ENCODE data around the gene RBM25.

Gene RBM25

DNA sequence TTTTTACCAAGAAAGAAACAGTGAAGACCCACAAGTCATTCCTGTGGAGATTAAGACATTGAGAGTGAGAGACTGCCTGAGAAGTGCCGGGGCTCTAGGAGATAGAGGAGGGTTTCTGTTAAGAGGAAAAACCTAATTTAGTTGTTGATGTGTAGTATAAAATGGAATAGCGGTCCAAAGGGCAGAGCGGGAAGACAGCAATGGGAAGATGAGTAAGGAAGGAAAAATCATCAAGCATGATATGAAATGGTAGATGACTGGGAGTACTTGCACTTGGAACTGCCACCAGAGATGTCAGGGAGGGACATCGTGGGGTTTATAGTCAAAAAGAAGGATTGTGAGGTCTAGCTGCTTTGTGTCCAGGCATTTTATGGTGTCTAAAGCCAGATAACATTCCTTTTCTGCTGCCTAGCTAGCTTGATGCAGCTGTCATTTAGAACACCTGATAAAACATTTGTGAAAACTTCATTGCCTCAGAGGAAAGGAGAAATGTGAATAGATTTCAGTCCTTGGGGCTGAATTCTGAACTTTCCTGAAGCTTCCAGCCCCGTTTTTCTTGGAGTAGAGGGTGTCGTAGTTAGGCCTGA, 57.8 kb downstream of the RBM25 start:
- DNase-seq (ENCODE audit: insufficient read length) (no peak), FAIRE-seq (no peak)
- TF ChIP-seq TAF1 (IDR thresholded peaks at IDR 0.05; ENCODE audit: borderline replicate concordance, low read depth, low read length) (no peak), POLR2A (IDR thresholded peaks at IDR 0.05; ENCODE audit: low read depth, low read length) (no peak), POLR2AphosphoS5 (IDR thresholded peaks at IDR 0.05; ENCODE audit: low read depth, low read length) (no peak)

DNA sequence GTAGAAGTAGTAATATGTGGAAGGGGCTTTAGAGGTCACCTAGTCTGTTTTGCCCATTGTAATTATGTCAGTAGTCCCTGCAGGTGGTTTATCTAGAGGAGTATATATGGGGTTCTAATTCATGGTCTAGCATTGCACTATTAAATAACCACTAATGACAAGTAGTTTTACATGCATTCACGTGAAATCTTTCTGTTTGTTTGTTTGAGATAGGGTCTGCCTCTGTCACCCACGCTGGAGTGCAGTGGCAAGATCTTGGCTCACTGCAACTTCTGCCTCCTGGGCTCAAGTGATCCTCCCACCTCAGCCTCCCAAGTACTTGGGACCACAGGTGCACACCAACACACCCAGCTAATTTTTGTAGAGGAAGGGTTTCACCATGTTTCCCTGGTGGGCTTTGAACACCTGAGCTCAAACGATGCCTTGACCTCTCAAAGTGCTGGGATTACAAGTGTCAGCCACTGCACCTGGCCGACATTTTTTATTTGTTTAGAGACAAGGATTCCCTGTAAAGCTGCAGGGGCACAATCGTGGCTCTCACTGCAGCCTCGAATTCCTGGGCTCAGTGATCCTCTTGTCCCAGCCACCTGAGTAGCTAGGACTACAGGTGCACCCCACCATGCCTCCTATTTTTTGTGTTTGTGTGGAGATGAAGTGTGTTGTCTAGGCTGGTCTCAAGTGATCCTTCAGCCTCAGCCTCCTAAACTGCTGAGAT, 66.0 kb downstream of the RBM25 start:
- TF ChIP-seq POLR2AphosphoS5 (IDR thresholded peaks at IDR 0.05; ENCODE audit: low read depth, low read length) = no peak
- TF ChIP-seq POLR2A (IDR thresholded peaks at IDR 0.05; ENCODE audit: low read depth, low read length) = no peak
- no peak for TF ChIP-seq TAF1 (IDR thresholded peaks at IDR 0.05; ENCODE audit: borderline replicate concordance, low read depth, low read length)
- DNase-seq (ENCODE audit: insufficient read length) (no peak), FAIRE-seq (no peak)

DNA sequence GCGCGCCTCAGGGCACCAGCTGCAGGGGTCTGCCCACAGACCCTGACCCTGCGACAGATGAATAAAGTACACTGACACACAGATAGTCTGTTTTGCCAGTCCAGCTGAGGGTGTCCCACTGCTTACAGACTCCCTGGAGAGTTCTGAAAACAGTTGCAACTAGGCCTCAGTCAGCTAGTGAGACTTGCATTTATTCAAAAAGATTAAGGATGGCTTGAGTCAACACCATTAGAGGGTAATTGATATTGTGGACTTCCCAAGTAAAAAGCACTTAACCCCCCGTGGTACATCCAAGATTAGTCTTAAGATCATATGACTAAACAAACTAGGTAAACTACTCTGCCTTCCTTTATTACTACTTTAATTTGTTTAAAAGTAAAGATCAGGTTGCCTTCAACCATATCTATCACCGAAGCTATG, 66.8 kb downstream of the RBM25 start:
- FAIRE-seq (no peak), DNase-seq (ENCODE audit: insufficient read length) (no peak)
- TF ChIP-seq POLR2AphosphoS5 (IDR thresholded peaks at IDR 0.05; ENCODE audit: low read depth, low read length) = no peak
- TF ChIP-seq POLR2A (IDR thresholded peaks at IDR 0.05; ENCODE audit: low read depth, low read length) = no peak
- TF ChIP-seq TAF1 (IDR thresholded peaks at IDR 0.05; ENCODE audit: borderline replicate concordance, low read depth, low read length) = no peak

DNA sequence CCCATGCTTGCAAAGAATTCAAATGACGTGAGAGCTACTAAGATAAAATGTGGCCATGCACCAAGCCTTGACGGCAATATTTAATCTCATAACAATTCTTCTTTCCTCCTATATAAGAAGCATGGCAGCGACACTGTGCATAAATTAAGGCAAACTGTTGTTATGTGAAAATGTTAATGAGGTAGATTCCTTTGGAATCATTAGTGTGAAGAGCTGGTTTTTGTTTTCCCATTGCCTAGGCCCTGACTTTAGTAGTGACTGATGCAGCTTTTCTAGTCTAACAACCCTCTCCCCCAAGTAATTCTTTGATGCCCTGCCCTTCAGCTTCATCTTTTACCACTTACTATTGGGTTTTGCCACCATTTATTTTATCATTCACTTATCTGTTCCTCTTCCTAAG, 67.4 kb downstream of the RBM25 start:
- no peak for FAIRE-seq
- no peak for DNase-seq (ENCODE audit: insufficient read length)
- TF ChIP-seq POLR2AphosphoS5 (IDR thresholded peaks at IDR 0.05; ENCODE audit: low read depth, low read length) (no peak), TAF1 (IDR thresholded peaks at IDR 0.05; ENCODE audit: borderline replicate concordance, low read depth, low read length) (no peak), POLR2A (IDR thresholded peaks at IDR 0.05; ENCODE audit: low read depth, low read length) (no peak)

DNA sequence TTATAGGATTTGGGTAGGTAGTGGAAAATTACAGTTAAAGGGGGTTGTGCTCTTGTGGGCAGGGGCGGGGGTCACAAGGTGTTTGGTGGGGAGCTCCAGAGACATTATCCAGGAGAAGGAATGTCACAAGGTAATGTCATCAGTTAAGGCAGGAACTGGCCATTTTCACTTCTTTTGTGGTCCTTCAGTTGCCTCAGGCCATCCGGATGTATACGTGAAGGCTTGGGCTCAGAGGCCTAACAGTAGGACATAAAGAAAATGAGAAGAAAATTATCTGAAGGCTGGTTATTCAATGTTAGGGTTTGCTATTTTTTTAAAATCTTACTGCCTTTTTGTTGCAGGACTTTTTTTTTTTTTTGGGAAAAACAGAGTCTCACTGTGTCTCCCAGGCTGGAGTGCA, 75.5 kb downstream of the RBM25 start:
- TF ChIP-seq POLR2A (IDR thresholded peaks at IDR 0.05; ENCODE audit: low read depth, low read length) = no peak
- TF ChIP-seq TAF1 (IDR thresholded peaks at IDR 0.05; ENCODE audit: borderline replicate concordance, low read depth, low read length) = no peak
- no peak for TF ChIP-seq POLR2AphosphoS5 (IDR thresholded peaks at IDR 0.05; ENCODE audit: low read depth, low read length)
- DNase-seq (ENCODE audit: insufficient read length) (no peak), FAIRE-seq (no peak)

DNA sequence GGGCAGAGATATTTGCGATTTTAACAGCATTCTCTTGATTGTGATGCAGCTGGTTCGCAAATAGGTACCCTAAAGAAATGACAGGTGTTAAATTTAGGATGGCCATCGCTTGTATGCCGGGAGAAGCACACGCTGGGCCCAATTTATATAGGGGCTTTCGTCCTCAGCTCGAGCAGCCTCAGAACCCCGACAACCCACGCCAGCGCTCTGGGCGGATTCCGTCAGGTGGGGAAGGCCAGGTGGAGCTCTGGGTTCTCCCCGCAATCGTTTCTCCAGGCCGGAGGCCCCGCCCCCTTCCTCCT, 77.7 kb downstream of the RBM25 start:
- TF ChIP-seq POLR2AphosphoS5 (IDR thresholded peaks at IDR 0.05; ENCODE audit: low read depth, low read length) (no peak), TAF1 (IDR thresholded peaks at IDR 0.05; ENCODE audit: borderline replicate concordance, low read depth, low read length) (no peak), POLR2A (IDR thresholded peaks at IDR 0.05; ENCODE audit: low read depth, low read length) (no peak)
- FAIRE-seq (no peak), DNase-seq (ENCODE audit: insufficient read length) (no peak)

DNA sequence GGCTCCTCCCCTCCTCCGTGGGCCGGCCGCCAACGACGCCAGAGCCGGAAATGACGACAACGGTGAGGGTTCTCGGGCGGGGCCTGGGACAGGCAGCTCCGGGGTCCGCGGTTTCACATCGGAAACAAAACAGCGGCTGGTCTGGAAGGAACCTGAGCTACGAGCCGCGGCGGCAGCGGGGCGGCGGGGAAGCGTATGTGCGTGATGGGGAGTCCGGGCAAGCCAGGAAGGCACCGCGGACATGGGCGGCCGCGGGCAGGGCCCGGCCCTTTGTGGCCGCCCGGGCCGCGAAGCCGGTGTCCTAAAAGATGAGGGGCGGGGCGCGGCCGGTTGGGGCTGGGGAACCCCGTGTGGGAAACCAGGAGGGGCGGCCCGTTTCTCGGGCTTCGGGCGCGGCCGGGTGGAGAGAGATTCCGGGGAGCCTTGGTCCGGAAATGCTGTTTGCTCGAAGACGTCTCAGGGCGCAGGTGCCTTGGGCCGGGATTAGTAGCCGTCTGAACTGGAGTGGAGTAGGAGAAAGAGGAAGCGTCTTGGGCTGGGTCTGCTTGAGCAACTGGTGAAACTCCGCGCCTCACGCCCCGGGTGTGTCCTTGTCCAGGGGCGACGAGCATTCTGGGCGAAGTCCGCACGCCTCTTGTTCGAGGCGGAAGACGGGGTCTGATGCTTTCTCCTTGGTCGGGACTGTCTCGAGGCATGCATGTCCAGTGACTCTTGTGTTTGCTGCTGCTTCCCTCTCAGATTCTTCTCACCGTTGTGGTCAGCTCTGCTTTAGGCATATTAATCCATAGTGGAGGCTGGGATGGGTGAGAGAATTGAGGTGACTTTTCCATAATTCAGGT, 78.3 kb downstream of the RBM25 start, which contains the start of gene PSEN1:
PSEN1 (plus strand) TSS at position 121 of the 839 bp plus-strand sequence. CDS start 11,513 bp downstream, outside the sequence.
- DNase-seq (ENCODE audit: insufficient read length) (peak; percentile 96), FAIRE-seq (peak; percentile 95)
- TF ChIP-seq POLR2AphosphoS5 (IDR thresholded peaks at IDR 0.05; ENCODE audit: low read depth, low read length) = peak; percentile 84
- TF ChIP-seq POLR2A (IDR thresholded peaks at IDR 0.05; ENCODE audit: low read depth, low read length) = peak; percentile 87
- peak; percentile 68 for TF ChIP-seq TAF1 (IDR thresholded peaks at IDR 0.05; ENCODE audit: borderline replicate concordance, low read depth, low read length)

DNA sequence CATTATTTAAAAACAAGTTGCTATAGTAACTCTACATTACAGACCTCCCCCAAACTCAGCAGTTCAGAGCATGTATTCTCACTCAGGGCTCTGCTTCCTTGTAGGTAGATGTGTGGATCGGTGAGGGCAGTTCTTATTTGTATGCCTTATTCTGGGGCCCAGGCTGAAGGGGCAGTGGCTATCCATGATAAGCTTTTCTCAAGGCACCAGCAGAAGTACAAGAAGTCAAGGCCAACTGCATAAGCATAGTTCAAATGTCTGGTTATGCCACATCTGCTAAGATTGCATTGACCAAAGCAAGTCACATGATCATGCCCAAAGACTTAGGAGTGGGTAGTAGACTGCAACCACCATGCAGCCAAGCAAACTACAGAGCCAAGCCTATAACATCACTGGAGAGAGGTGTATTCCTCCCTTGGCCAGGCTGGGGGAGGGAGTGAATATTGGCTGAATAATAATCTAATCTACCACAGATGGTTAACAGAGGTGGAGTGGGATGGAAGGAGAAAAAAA, 82.5 kb downstream of the RBM25 start:
- no peak for FAIRE-seq
- TF ChIP-seq POLR2A (IDR thresholded peaks at IDR 0.05; ENCODE audit: low read depth, low read length) (no peak), TAF1 (IDR thresholded peaks at IDR 0.05; ENCODE audit: borderline replicate concordance, low read depth, low read length) (no peak), POLR2AphosphoS5 (IDR thresholded peaks at IDR 0.05; ENCODE audit: low read depth, low read length) (no peak)

DNA sequence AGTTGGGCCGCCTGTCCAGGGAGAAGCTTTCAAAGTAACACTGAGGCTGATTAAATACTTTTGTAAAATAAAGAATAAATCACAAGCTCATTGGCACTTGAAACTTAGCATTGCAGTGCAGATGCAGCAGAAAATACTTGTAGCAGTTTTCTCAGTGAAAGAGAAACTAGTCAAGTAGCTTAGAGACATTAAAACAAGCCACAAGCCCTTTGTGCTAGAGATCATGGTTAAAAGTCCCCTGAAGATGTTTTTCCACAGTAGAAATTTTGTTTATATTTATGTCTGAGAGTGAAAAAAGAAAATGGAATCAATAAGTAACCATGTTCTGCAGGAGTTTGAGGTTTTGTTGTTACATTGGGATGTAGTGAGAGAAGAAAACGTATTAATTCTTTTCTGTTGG, 83.9 kb downstream of the RBM25 start:
- no peak for DNase-seq (ENCODE audit: insufficient read length)
- no peak for TF ChIP-seq TAF1 (IDR thresholded peaks at IDR 0.05; ENCODE audit: borderline replicate concordance, low read depth, low read length)
- no peak for TF ChIP-seq POLR2AphosphoS5 (IDR thresholded peaks at IDR 0.05; ENCODE audit: low read depth, low read length)
- no peak for TF ChIP-seq POLR2A (IDR thresholded peaks at IDR 0.05; ENCODE audit: low read depth, low read length)
- FAIRE-seq = peak; percentile 17

More for the DNA sequence above, 82.5 kb downstream of the RBM25 start:
- no peak for DNase-seq (ENCODE audit: insufficient read length)

DNA sequence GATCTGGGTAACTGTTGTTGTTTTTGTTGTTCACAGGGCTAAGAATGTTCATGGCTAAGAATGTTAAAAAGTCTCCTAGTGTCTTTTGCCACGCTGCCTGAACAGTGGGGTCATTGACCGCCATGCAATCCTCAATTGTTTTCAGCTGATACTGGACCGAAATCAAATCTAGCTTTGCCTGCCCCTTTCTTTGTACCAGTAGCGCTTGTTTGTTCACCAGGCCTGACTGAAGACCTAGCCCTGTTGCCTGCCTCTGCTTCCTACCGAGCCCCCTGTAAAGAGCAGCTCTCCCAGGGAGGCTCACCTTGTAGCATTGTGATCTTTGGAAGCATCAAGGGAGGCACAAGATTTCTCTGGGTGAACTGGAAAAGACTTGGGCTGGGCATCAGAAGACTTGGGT, 84.7 kb downstream of the RBM25 start:
- FAIRE-seq (no peak), DNase-seq (ENCODE audit: insufficient read length) (no peak)
- TF ChIP-seq TAF1 (IDR thresholded peaks at IDR 0.05; ENCODE audit: borderline replicate concordance, low read depth, low read length) = no peak

DNA sequence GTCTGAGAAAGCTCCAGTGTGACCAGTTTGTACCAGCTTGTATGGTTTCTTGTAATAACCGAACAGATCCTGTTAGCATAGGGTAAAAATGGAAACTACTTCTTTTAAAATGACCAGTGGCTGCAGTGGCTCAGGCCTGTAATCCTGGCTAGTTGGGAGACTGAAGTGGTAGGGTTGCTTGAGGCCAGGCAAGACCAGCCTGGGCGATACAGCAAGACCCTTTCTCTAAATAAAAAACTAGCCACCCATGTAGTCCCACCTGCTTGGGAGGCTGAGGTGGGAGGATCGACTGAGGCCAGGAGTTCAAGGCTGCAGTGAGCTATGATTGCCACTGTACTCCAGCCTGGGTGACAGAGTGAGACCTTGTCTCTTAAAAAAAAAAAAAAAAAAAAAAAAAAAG, 85.3 kb downstream of the RBM25 start:
- FAIRE-seq = no peak
- TF ChIP-seq TAF1 (IDR thresholded peaks at IDR 0.05; ENCODE audit: borderline replicate concordance, low read depth, low read length) (no peak), POLR2A (IDR thresholded peaks at IDR 0.05; ENCODE audit: low read depth, low read length) (no peak)
- no peak for DNase-seq (ENCODE audit: insufficient read length)

Data from GM12892 (cell line).